ENCODE data around the gene STUM.

Gene STUM

DNA sequence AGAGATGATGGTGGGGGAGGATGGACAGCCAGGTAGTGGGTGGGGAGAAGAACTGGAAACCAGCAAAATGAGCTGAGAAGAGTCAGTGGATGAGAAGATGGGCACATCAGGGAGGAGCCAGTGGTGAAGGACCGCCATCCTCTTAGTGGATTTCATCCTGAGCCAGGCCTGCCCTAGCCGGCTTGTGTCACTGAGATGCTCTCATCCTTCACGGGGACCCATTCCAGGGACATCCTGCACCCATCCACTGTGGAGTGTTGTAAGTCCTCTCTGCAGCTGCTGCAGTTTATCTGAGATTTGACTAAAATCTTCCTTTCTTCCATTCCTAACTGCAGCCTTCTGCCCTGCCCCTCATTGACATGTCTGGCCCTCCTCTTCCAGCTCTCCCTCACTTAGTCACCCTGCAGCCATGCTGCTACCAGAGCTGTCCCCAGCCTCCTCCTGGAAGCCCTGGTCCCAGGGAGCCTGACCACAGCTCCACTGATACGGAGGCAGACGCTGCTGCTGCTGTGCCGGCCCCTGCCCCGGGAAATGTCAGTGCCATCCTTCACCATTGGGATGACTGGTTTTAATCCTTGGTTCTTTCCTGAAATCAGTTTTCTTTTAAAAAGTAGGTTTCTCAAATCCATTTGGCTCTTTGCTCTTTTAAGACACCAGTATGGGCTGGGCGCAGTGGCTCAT lies 33.2 kb downstream of the STUM start:
- DNase-seq (ENCODE audit: extremely low spot score), result no peak
- TF ChIP-seq, protein P1, sequence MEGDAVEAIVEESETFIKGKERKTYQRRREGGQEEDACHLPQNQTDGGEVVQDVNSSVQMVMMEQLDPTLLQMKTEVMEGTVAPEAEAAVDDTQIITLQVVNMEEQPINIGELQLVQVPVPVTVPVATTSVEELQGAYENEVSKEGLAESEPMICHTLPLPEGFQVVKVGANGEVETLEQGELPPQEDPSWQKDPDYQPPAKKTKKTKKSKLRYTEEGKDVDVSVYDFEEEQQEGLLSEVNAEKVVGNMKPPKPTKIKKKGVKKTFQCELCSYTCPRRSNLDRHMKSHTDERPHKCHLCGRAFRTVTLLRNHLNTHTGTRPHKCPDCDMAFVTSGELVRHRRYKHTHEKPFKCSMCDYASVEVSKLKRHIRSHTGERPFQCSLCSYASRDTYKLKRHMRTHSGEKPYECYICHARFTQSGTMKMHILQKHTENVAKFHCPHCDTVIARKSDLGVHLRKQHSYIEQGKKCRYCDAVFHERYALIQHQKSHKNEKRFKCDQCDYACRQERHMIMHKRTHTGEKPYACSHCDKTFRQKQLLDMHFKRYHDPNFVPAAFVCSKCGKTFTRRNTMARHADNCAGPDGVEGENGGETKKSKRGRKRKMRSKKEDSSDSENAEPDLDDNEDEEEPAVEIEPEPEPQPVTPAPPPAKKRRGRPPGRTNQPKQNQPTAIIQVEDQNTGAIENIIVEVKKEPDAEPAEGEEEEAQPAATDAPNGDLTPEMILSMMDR (IDR thresholded peaks at IDR 0.05; ENCODE audit: control extremely low read depth, extremely low read depth, low read depth, missing control alignments), result no peak
- ChIA-PET CTCF (interaction anchor here (0.9 to 2.4 kb wide), 4 partner anchors 19 to 54 kb away, joined by 3 to 12 read pairs (median 4); no protein-coding TSS in a partner anchor), POLR2A (no interaction called here)

- ChIA-PET CTCF (interaction anchor here (1.2 kb wide), 1 partner anchor 169 kb away, joined by 3 read pairs; no protein-coding TSS in a partner anchor), POLR2A (no interaction called here)
- no peak for DNase-seq (ENCODE audit: extremely low spot score)
- TF ChIP-seq, protein P1 (IDR thresholded peaks at IDR 0.05; ENCODE audit: control extremely low read depth, extremely low read depth, low read depth, missing control alignments), result no peak
Measured at GRCh38 chr1:226582966-226583365, 34.4 kb downstream of the STUM start.

DNA sequence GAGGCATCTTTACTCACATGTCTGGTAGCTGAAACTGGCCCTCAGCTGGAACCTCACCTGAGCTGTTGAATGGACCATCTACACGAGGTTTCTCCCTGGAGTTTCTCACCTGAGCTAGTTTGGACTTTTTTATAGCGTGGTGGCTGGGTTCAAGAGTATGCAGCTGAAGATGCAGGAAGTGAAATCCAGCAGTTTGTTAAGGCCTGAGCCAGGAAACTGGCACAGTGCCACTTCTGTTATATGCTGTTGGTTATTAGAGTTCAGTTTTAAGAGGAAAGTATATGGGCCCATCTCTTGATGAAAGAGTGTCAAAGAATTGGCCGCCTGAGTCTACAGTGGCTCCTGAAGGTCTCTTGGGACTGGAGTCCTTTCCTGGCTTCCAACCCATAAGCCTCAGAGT lies 35.6 kb downstream of the STUM start:
- CTCF ChIA-PET, result interaction anchor here (1.2 to 5.4 kb wide), 3 partner anchors 9 to 168 kb away, joined by 3 to 22 read pairs (median 3); no protein-coding TSS in a partner anchor
- DNase-seq (ENCODE audit: extremely low spot score), result no peak
- TF ChIP-seq, protein P1 (IDR thresholded peaks at IDR 0.05; ENCODE audit: control extremely low read depth, extremely low read depth, low read depth, missing control alignments), result no peak
- POLR2A ChIA-PET, result no interaction called here

- ChIA-PET CTCF (interaction anchor here (1.2 to 5.4 kb wide), 5 partner anchors 12 to 242 kb away, joined by 3 to 22 read pairs (median 4); partner anchors contain the start of gene STUM), POLR2A (no interaction called here)
- DNase-seq (ENCODE audit: extremely low spot score), result no peak
- TF ChIP-seq, protein P1 (IDR thresholded peaks at IDR 0.05; ENCODE audit: control extremely low read depth, extremely low read depth, low read depth, missing control alignments), result no peak
Measured at GRCh38 chr1:226586116-226586515, 37.6 kb downstream of the STUM start.

GRCh38 chr1:226586650-226587422 lies 38.3 kb downstream of the STUM start:
- CTCF ChIA-PET, result interaction anchor here (1.3 to 5.4 kb wide), 3 partner anchors 11 to 39 kb away, joined by 3 to 22 read pairs (median 4); no protein-coding TSS in a partner anchor

GRCh38 chr1:226588484-226588883 lies 39.9 kb downstream of the STUM start:
- ChIA-PET CTCF (interaction anchor here (1.3 to 5.4 kb wide), 3 partner anchors 12 to 38 kb away, joined by 3 to 22 read pairs (median 4); no protein-coding TSS in a partner anchor), POLR2A (no interaction called here)
- DNase-seq (ENCODE audit: extremely low spot score), result no peak
- TF ChIP-seq, protein P1 (IDR thresholded peaks at IDR 0.05; ENCODE audit: control extremely low read depth, extremely low read depth, low read depth, missing control alignments), result no peak

More at GRCh38 chr1:226586650-226587422, 38.3 kb downstream of the STUM start:
- POLR2A ChIA-PET, result no interaction called here
- TF ChIP-seq, protein P1 (IDR thresholded peaks at IDR 0.05; ENCODE audit: control extremely low read depth, extremely low read depth, low read depth, missing control alignments), result no peak
- no peak for DNase-seq (ENCODE audit: extremely low spot score)

Measured in GM10248 (cell line).